SU-DHL-6 (cell line): ENCODE measurements around the gene EPC1.

Source experiments
- EZH2phosphoT487 ChIP-seq: fragments of 200-600 bp; sonication (generic), shearing (Covaris generic); conservative IDR thresholded peaks from 2 replicates; pipeline ENCODE4 v1.6.1; 2018; ENCODE audit warnings: mild to moderate bottlenecking, antibody characterized with exemption, low read length, moderate library complexity, mixed read lengths
- TF ChIP-seq, protein P1 (sequence below): fragments of 200-600 bp; sonication (generic); IDR thresholded peaks from one replicate; pipeline ENCODE4 v1.5.1; 2017; ENCODE audit warnings: antibody characterized with exemption, mild to moderate bottlenecking, low read length, moderate library complexity; ENCODE audit not compliant: insufficient read depth, poor library complexity, severe bottlenecking

DNA sequence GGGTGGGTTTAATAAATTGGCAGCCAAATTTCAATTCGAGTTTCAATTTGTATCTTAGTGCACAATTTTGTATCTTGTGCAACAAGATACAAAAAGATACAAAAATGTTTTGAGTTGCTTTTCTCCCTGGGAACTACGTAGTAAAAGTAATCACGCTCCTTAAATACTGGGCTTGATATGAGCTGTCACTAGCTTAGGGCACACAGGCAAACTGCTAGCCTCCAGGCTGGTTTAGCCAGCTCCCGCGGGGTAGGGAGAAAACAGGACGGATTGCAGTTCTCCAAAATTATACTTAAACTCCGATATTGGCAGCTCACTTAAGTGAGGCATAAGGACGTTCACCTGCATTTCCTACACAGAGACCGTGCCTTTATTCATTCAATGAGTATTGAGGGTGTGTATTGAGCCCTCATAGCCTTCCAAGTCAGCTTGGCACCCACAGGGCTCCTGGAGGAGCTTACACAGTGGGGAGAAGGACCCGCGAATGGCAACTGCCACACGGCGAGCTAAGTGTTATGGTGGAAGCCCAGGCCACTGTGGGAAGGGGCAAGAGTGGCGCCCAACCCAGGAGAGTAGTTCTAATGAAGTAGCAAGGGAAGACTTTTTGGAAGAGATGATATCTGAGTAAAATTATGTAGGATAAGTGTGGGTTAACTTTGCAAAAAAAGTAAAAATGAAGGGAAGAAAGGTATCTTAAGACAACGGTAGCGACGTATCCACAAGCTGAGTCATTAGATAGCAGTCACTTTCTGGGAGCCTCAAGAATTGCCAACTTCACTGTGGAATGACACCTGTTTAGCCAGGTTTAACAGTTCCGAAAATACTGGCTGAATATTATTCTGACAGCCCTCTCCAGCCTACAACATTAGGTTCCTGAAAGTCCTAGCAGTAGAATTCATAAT is 1.6 kb upstream of the EPC1 start:
- TF ChIP-seq, protein P1, sequence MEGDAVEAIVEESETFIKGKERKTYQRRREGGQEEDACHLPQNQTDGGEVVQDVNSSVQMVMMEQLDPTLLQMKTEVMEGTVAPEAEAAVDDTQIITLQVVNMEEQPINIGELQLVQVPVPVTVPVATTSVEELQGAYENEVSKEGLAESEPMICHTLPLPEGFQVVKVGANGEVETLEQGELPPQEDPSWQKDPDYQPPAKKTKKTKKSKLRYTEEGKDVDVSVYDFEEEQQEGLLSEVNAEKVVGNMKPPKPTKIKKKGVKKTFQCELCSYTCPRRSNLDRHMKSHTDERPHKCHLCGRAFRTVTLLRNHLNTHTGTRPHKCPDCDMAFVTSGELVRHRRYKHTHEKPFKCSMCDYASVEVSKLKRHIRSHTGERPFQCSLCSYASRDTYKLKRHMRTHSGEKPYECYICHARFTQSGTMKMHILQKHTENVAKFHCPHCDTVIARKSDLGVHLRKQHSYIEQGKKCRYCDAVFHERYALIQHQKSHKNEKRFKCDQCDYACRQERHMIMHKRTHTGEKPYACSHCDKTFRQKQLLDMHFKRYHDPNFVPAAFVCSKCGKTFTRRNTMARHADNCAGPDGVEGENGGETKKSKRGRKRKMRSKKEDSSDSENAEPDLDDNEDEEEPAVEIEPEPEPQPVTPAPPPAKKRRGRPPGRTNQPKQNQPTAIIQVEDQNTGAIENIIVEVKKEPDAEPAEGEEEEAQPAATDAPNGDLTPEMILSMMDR, result no peak
- no peak for TF ChIP-seq EZH2phosphoT487
